ENCODE data around the gene MAP3K8. TPM values are rescaled to one million over a fixed set of nuclear protein-coding genes. Genes with fewer than 3 reads are reported as not detected.

The MAP3K8 gene
- total and polyA plus RNA-seq, 2 donors from 2014 or later: 6.7 to 41.6 TPM

- Histone ChIP-seq H3K9me3 (ENCODE audit: control insufficient read depth in 2 of 3, insufficient read depth in 1 of 3, low read length in 3 of 3) (no peaks in the 10 kb centered on the region), H3K9ac (ENCODE audit: low read length in 3 of 3) (no peak overlapping the region), H3K4me1 (ENCODE audit: control insufficient read depth in 2 of 3, insufficient read depth in 2 of 3, low read depth in 1 of 3, low read length in 3 of 3) (no peaks in the 10 kb centered on the region), H3K36me3 (ENCODE audit: control insufficient read depth in 2 of 3, insufficient read depth in 3 of 3, low read length in 3 of 3) (peaks cover 0 to 13% (median 11%) of the 10 kb centered on the region in 3 donors), H3K4me3 (ENCODE audit: low read length in 3 of 3) (no peak overlapping the region), H3K27me3 (ENCODE audit: control insufficient read depth, insufficient read depth, low read length) (no peaks in the 10 kb centered on the region), H3K27ac (ENCODE audit: low read depth in 2 of 2, low read length in 2 of 2) (no peak overlapping the region)
- no peak for DNase-seq
- no peak for TF ChIP-seq CTCF (IDR thresholded peaks at IDR 0.05; ENCODE audit: borderline replicate concordance, extremely low read depth, insufficient read depth)
- intact Hi-C loops (cut with DNase I): no loop called here
- no peak for FAIRE-seq
Observed at GRCh38 chr10:30448092-30448491, 14.1 kb downstream of the MAP3K8 start.

DNA sequence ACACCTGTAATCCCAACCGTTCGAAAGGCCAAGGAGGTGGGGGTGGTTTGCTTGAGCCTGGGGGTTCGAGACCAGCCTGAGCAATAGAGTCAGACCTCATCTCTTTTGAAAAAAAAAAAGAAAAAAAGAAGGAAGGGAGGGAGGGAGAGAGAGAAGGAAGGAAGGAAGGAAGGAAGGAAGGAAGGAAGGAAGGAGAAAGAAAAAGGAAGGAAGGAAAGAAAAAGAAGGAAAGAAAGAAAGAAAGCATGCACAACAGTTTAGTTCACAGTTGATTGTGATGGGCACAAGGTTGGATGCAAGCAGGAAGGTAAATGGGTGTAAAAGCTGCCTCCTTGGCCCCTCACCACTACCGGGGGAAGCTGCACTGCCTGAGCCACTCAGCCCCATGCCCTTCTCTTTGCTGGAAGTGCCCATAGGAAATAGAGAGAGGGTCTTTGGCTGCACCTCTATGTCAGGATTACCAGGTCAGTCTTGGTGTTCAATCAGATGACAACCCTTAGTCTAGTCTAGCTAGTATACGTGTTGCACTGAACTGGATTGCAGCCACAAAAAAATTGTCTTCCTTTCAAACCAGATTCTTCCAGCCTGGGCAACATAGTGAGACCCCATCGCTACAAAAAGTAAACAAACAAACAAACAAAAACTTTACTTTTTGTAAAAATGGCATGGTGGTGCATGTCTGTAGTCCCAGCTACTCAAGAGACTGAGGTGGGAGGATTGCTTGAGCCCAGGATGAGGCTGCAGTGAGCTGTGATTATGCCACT lies 20.0 kb downstream of the MAP3K8 start:
- intact Hi-C loops (cut with DNase I): no loop called here
- peak overlapping the region in 1 of 2 donors; percentile 84 for H3K27ac ChIP-seq (ENCODE audit: low read depth in 2 of 2, low read length in 2 of 2)
- H3K9ac ChIP-seq (ENCODE audit: low read length in 3 of 3): no peak overlapping the region
- H3K4me1 ChIP-seq (ENCODE audit: control insufficient read depth in 2 of 3, insufficient read depth in 2 of 3, low read depth in 1 of 3, low read length in 3 of 3): peaks cover 0 to 15% (median 0%) of the 10 kb centered on the region in 3 donors
- peaks cover 0 to 17% (median 14%) of the 10 kb centered on the region in 3 donors for H3K36me3 ChIP-seq (ENCODE audit: control insufficient read depth in 2 of 3, insufficient read depth in 3 of 3, low read length in 3 of 3)
- DNase-seq (no peak), FAIRE-seq (no peak)
- H3K27me3 ChIP-seq (ENCODE audit: control insufficient read depth, insufficient read depth, low read length): no peaks in the 10 kb centered on the region
- no peaks in the 10 kb centered on the region for H3K9me3 ChIP-seq (ENCODE audit: control insufficient read depth in 2 of 3, insufficient read depth in 1 of 3, low read length in 3 of 3)
- H3K4me3 ChIP-seq (ENCODE audit: low read length in 3 of 3): no peak overlapping the region
- no peak for TF ChIP-seq CTCF (IDR thresholded peaks at IDR 0.05; ENCODE audit: borderline replicate concordance, extremely low read depth, insufficient read depth)

- DNase-seq (no peak), FAIRE-seq (peak; percentile 69)
- TF ChIP-seq CTCF (IDR thresholded peaks at IDR 0.05; ENCODE audit: borderline replicate concordance, extremely low read depth, insufficient read depth): no peak
- intact Hi-C loops (cut with DNase I): no loop called here
- no peaks in the 10 kb centered on the region for H3K27me3 ChIP-seq (ENCODE audit: control insufficient read depth, insufficient read depth, low read length)
- peak overlapping the region in 1 of 3 donors; percentile 16 for H3K9ac ChIP-seq (ENCODE audit: low read length in 3 of 3)
- H3K36me3 ChIP-seq (ENCODE audit: control insufficient read depth in 2 of 3, insufficient read depth in 3 of 3, low read length in 3 of 3): peaks cover 0 to 16% (median 10%) of the 10 kb centered on the region in 3 donors
- peak overlapping the region in 1 of 2 donors; percentile 84 for H3K27ac ChIP-seq (ENCODE audit: low read depth in 2 of 2, low read length in 2 of 2)
- H3K4me3 ChIP-seq (ENCODE audit: low read length in 3 of 3): no peak overlapping the region
- no peaks in the 10 kb centered on the region for H3K9me3 ChIP-seq (ENCODE audit: control insufficient read depth in 2 of 3, insufficient read depth in 1 of 3, low read length in 3 of 3)
- H3K4me1 ChIP-seq (ENCODE audit: control insufficient read depth in 2 of 3, insufficient read depth in 2 of 3, low read depth in 1 of 3, low read length in 3 of 3): peaks cover 0 to 15% (median 0%) of the 10 kb centered on the region in 3 donors
Observed at GRCh38 chr10:30454744-30455510, 20.9 kb downstream of the MAP3K8 start.

All from kidney (tissue), 14 donors.